HepG2 (cell line): ENCODE results near the gene PTK7. TPM values are rescaled to one million over a fixed set of nuclear protein-coding genes. Genes with fewer than 3 reads are reported as not detected.

Source experiments
- ATAC-seq: fragments of 200-7000 bp; cut with Tn5 transposase; 3 replicates; pipeline ENCODE4 v1.9.1; 2020; ENCODE audit warnings: mild to moderate bottlenecking, moderate library complexity
- BruUV-seq: library from RNA; stranded (reverse); fragments of 400-500 nt; replicated peaks from 2 replicates; lab custom pipeline; 2021; lab: Mats Ljungman, UMichigan
- CTCF ChIA-PET: fragments of 300-600 bp; formaldehyde crosslinking; extraction: SDS; loops from one replicate; lab custom pipeline; 2021; ENCODE audit warnings: low total read pairs, inconsistent platforms, low intra/inter-chr PET ratio; lab: Yijun Ruan, JAX
- POLR2A ChIA-PET: fragments of 350-600 bp; sonication (Branson Sonifier 250); formaldehyde crosslinking; loops from one replicate; lab custom pipeline; 2020; ENCODE audit warnings: antibody characterized with exemption, inconsistent platforms; lab: Yijun Ruan, JAX
- DNase-seq: peaks from one replicate; pipeline ENCODE4 v3.0.0-alpha.2; 2015; ENCODE audit warnings: low spot score
- FAIRE-seq: peaks from 3 replicates; lab custom pipeline; 2011; peaks lifted over from hg19 to GRCh38; lab: Jason Lieb, UNC
- H2AFZ ChIP-seq: one replicate; pipeline ENCODE4 v1.6.1; 2011; ENCODE audit warnings: low read length, inconsistent platforms
- H3K27ac ChIP-seq: fragments of 300-600 bp; 3 replicates; pipeline ENCODE4 v1.8.0; 2011; ENCODE audit warnings: mixed run types, mild to moderate bottlenecking, mixed read lengths, low read length, inconsistent platforms; ENCODE audit not compliant: insufficient read depth; ENCODE audit errors: extremely low read length
- H3K27me3 ChIP-seq, 2 experiments: fragments of 200-600 bp in 1 of 2; 2 replicates in 1 of 2; 3 replicates in 1 of 2; pipeline versions ENCODE4 v1.6.0 to v1.8.0; 2011; ENCODE audit warnings: low read length in 2 of 2, mild to moderate bottlenecking in 2 of 2, moderate library complexity in 2 of 2, inconsistent platforms in 1 of 2; ENCODE audit not compliant: insufficient read depth in 2 of 2, control insufficient read depth in 1 of 2
- H3K36me3 ChIP-seq, 2 experiments: fragments of 200-600 bp in 1 of 2; replicated peaks in 1 of 2; 2 replicates in 1 of 2; 3 replicates in 1 of 2; pipeline versions ENCODE4 v1.5.1 to v1.8.0; 2011; ENCODE audit warnings: low read length in 2 of 2, inconsistent platforms in 1 of 2; ENCODE audit not compliant: insufficient read depth in 2 of 2, control insufficient read depth in 1 of 2
- H3K4me1 ChIP-seq: 2 replicates; pipeline ENCODE4 v1.5.1; 2012; ENCODE audit warnings: low read length, inconsistent platforms; ENCODE audit not compliant: insufficient read depth
- H3K4me2 ChIP-seq: 2 replicates; pipeline ENCODE4 v1.6.0; 2011; ENCODE audit warnings: low read depth, low read length, inconsistent platforms
- H3K4me3 ChIP-seq, 3 experiments: fragments of 200-600 bp in 1 of 3; sonication (generic), shearing (Covaris generic) in 1 of 3; replicated peaks in 1 of 3; 2 replicates each; pipeline ENCODE4 v1.5.1; 2011 to 2016; ENCODE audit warnings: low read length in 3 of 3, inconsistent platforms in 2 of 3, low read depth in 2 of 3, mild to moderate bottlenecking in 2 of 3, control low read depth in 1 of 3, mixed read lengths in 1 of 3; ENCODE audit not compliant: insufficient read depth in 1 of 3
- H3K79me2 ChIP-seq: one replicate; pipeline ENCODE4 v1.6.1; 2011; ENCODE audit warnings: low read length, inconsistent platforms; ENCODE audit not compliant: insufficient read depth
- H3K9ac ChIP-seq: 2 replicates; pipeline ENCODE4 v1.6.0; 2011; ENCODE audit warnings: mild to moderate bottlenecking, low read depth, low read length, inconsistent platforms; ENCODE audit not compliant: insufficient read depth
- H3K9me3 ChIP-seq: 2 replicates; pipeline ENCODE4 v1.5.1; 2012; ENCODE audit warnings: mild to moderate bottlenecking, low read length
- H4K20me1 ChIP-seq: 2 replicates; pipeline ENCODE4 v1.6.0; 2011; ENCODE audit warnings: inconsistent platforms, mild to moderate bottlenecking, low read length, moderate library complexity; ENCODE audit not compliant: insufficient read depth
- E2F5 ChIP-seq: sonication (generic); formaldehyde crosslinking; conservative IDR thresholded peaks from 2 replicates; pipeline ENCODE4 v1.4.0; 2020; ENCODE audit warnings: missing genetic modification reagents
- NFRKB ChIP-seq: fragments of 450-650 bp; IDR thresholded peaks from 2 replicates; pipeline ENCODE4 v1.6.1; 2017
- NR2F2 ChIP-seq: IDR thresholded peaks from 2 replicates; pipeline ENCODE4 v1.6.1; 2012; ENCODE audit warnings: low read depth, inconsistent platforms, borderline replicate concordance
- POLR2AphosphoS5 ChIP-seq: IDR thresholded peaks from 2 replicates; pipeline ENCODE4 v1.6.1; 2012; ENCODE audit warnings: low read depth, low read length
- ZBTB20 ChIP-seq: sonication (generic); formaldehyde crosslinking; IDR thresholded peaks from 2 replicates; pipeline ENCODE4 v1.8.1; 2023; ENCODE audit warnings: missing genetic modification reagents, low read depth, mild to moderate bottlenecking, borderline replicate concordance
- ZNF367 ChIP-seq: sonication (generic); formaldehyde crosslinking; IDR thresholded peaks from 2 replicates; pipeline ENCODE4 v1.4.0; 2020; ENCODE audit warnings: missing genetic modification reagents, borderline replicate concordance
- WGBS: methylation state at CpG from one replicate; pipeline ENCODE4 v1.1.6; 2017; ENCODE audit warnings: low lambda C conversion rate; 5-methylcytosine and 5-hydroxymethylcytosine counted together
- in situ Hi-C: cut with HindIII; loops from 2 replicates; pipeline ENCODE4 v1.10.0; 2017; ENCODE audit warnings: low pct_unique_long_range_greater_than_20kb; ENCODE audit not compliant: extremely low pct_ligation_motif_present
- intact Hi-C: fragments of 100-400 bp; cut with micrococcal nuclease; formaldehyde crosslinking; loops from one replicate; pipeline ENCODE4 v1.10.0; 2022; ENCODE audit not compliant: unreplicated experiment
- polyA plus RNA-seq, 8 experiments: library from polyadenylated mRNA; depleted of rRNA in 3 of 8; stranded (reverse) in 7 of 8; unstranded in 1 of 8; fragments of >200 nt; fragmentation: Illumina TruSeq in 4 of 8; extraction: Trizol in 4 of 8; gene quantifications; 2 replicates each; pipeline versions ENCODE4 v1.2.1 to v1.2.3, GENCODE V29; 2011 to 2016; ENCODE audit warnings: low read depth in 4 of 8, missing spikeins in 1 of 8, mixed read lengths in 1 of 8; ENCODE audit not compliant: insufficient read depth in 1 of 8
- total RNA-seq, 5 experiments: library from RNA; depleted of rRNA; stranded (reverse); fragments of >200 nt; fragmentation: Illumina TruSeq; extraction: Trizol; gene quantifications; 2 replicates each; pipeline ENCODE4 v1.2.3, GENCODE V29; 2016; ENCODE audit warnings: low read depth in 1 of 5

The PTK7 gene
- total and polyA plus RNA-seq, 2 of the 13 experiments (the other 11 are each of a cell fraction or from before 2014, with no cell fraction given), result 98.5 to 99.8 TPM

- TF ChIP-seq NR2F2 (no peak), POLR2AphosphoS5 (no peak)
These were observed 111.7 kb downstream of the PTK7 start (continued) for GRCh38 chr6:43187821-43188220.

DNA sequence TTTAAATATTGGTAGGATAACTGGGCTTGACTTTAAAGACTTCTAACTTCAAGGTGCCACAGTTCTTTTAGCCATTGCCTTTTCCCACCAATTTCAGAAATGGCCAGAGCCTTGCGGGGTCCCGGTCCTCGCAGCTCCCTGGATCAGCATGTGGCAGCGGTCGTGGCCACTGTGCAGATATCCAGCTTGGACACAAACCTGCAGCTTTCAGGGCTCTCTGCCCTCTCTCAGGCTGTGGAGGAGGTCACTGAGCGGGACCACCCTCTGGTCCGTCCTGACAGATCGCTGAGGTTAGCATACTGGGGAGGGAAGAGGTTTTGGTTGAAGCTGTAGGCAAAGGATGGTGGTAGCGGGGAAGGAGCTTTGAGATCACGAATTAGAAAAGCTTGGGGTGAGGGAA lies 112.3 kb downstream of the PTK7 start:
- CTCF ChIA-PET, result no interaction called here
- ATAC-seq, result no peak
- WGBS, result 98% methylated on average over 10 of the region's 10 CpGs

More for the DNA sequence above, 112.3 kb downstream of the PTK7 start:
- in situ Hi-C loops (no loop called here), intact Hi-C loops (no loop called here)
- Histone ChIP-seq H2AFZ (no peak overlapping the region), H3K4me3 (no peak overlapping the region), H3K4me1 (peaks cover 8% of the 10 kb centered on the region), H3K9ac (no peak overlapping the region), H4K20me1 (no peaks in the 10 kb centered on the region), H3K36me3 (peaks cover 6 to 7% of the 10 kb centered on the region in 2 experiments; a peak in 3 of 5 replicates), H3K27ac (no peak overlapping the region), H3K4me2 (no peak overlapping the region), H3K79me2 (no peaks in the 10 kb centered on the region), H3K27me3 (no peaks in the 10 kb centered on the region), H3K9me3 (no peaks in the 10 kb centered on the region)
- FAIRE-seq, result no peak
- no peak for DNase-seq
- BruUV-seq, result no TSS peak
- TF ChIP-seq ZBTB20 (CRISPR knock-in tag) (no peak), E2F5 (CRISPR knock-in tag) (no peak), ZNF367 (CRISPR knock-in tag) (no peak), NFRKB (no peak)
- POLR2A ChIA-PET, result no interaction called here
